GM23248 (cell line): ENCODE results near the gene ETV1.

Source experiments
- EZH2 ChIP-seq: fragments of 200-600 bp; sonication (generic); IDR thresholded peaks from 2 replicates; pipeline ENCODE4 v1.6.1; 2018; ENCODE audit warnings: antibody characterized with exemption, mild to moderate bottlenecking; ENCODE audit not compliant: insufficient read depth, poor library complexity, severe bottlenecking
- EZH2phosphoT487 ChIP-seq: fragments of 200-600 bp; sonication (generic); IDR thresholded peaks from 2 replicates; pipeline ENCODE4 v1.6.1; 2018; ENCODE audit warnings: antibody characterized with exemption, moderate library complexity, mild to moderate bottlenecking, low read depth; ENCODE audit not compliant: insufficient read depth

DNA sequence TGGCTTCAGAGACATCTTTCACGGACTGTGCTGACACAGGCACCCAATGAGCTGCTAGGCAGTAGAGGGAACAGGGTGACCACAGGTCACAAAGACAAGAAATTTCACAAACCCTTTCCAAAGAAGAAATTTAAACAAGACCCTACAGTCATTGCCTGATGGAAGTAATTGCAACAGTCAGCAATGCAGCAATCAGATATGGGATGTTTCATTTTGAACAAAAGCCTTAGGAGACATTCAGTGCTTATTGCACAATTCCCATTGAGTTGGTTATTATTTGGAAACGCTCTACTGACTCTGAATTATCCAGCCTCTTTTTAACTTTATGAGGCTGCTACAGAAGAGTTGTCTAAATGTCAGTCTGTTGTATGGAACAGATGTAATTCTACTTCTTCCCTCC lies 85.5 kb downstream of the ETV1 start:
- no peak for TF ChIP-seq EZH2
- no peak for TF ChIP-seq EZH2phosphoT487
